ENCODE data around the gene XKR8.
A peak's percentile ranks its signal among the peaks of the same experiment; 100 is the strongest.

XKR8 gene

GRCh38 chr1:27940297-27940696, 19.5 kb upstream of the XKR8 start:
- H2AK5ac ChIP-seq (ENCODE audit: low read length) = peak overlapping the region; percentile 12
- H3K18ac ChIP-seq (ENCODE audit: low read length) = no peak overlapping the region
- no peak overlapping the region for H3K27ac ChIP-seq (ENCODE audit: low read depth, low read length)
- H2BK5ac ChIP-seq (ENCODE audit: low read depth, low read length, poor library complexity) = no peak overlapping the region
- H3K9me3 ChIP-seq (ENCODE audit: insufficient read depth, low read depth, low read length) = no peaks in the 10 kb centered on the region
- no peaks in the 10 kb centered on the region for H3K27me3 ChIP-seq (ENCODE audit: insufficient read depth, low read length)
- H2BK120ac ChIP-seq (ENCODE audit: insufficient read depth, low read length, poor library complexity) = no peak overlapping the region
- peak overlapping the region; percentile 33 for H2AFZ ChIP-seq (ENCODE audit: insufficient read depth, low read length, poor library complexity)
- H4K12ac ChIP-seq (ENCODE audit: low read depth, low read length) = no peak overlapping the region
- DNase-seq = no peak
- H3K23ac ChIP-seq (ENCODE audit: low read length) = no peak overlapping the region
- no peak overlapping the region for H4K8ac ChIP-seq (ENCODE audit: low read depth, low read length)
- no CpG with 5 or more reads among the region's 6 CpGs for WGBS (ENCODE audit: extremely low coverage, insufficient coverage, insufficient read length)
- H3K4me2 ChIP-seq (ENCODE audit: low read length) = no peak overlapping the region
- peaks cover 2% of the 10 kb centered on the region for H3K79me1 ChIP-seq (ENCODE audit: low read length)
- no peak overlapping the region for H3K4me3 ChIP-seq (ENCODE audit: low read depth, low read length)
- H2BK12ac ChIP-seq (ENCODE audit: low read length) = no peak overlapping the region
- H3K79me2 ChIP-seq (ENCODE audit: control insufficient read depth, insufficient read depth, low read length, poor library complexity) = no peaks in the 10 kb centered on the region
- no peak overlapping the region for H3K14ac ChIP-seq (ENCODE audit: low read length)
- H3K4me1 ChIP-seq (ENCODE audit: control insufficient read depth in 1 of 2, insufficient read depth in 2 of 2, low read length in 2 of 2) = peaks cover under 1 to 3% of the 10 kb centered on the region in 2 experiments
- H3K4ac ChIP-seq (ENCODE audit: low read depth, low read length) = no peak overlapping the region
- peaks cover 0 to 2% of the 10 kb centered on the region in 2 experiments for H3K36me3 ChIP-seq (ENCODE audit: control insufficient read depth in 1 of 2, insufficient read depth in 2 of 2, low read length in 2 of 2)
- H3K9ac ChIP-seq (ENCODE audit: low read length) = no peak overlapping the region
- H4K91ac ChIP-seq (ENCODE audit: low read depth, low read length) = no peak overlapping the region

- peak overlapping the region; percentile 38 for H2BK12ac ChIP-seq (ENCODE audit: low read length)
- H3K4me3 ChIP-seq (ENCODE audit: low read depth, low read length) = no peak overlapping the region
- no peak overlapping the region for H2AFZ ChIP-seq (ENCODE audit: insufficient read depth, low read length, poor library complexity)
- peaks cover 0 to 2% of the 10 kb centered on the region in 2 experiments for H3K36me3 ChIP-seq (ENCODE audit: control insufficient read depth in 1 of 2, insufficient read depth in 2 of 2, low read length in 2 of 2)
- H4K8ac ChIP-seq (ENCODE audit: low read depth, low read length) = no peak overlapping the region
- H3K9ac ChIP-seq (ENCODE audit: low read length) = no peak overlapping the region
- no peak overlapping the region for H4K12ac ChIP-seq (ENCODE audit: low read depth, low read length)
- no peak overlapping the region for H2BK5ac ChIP-seq (ENCODE audit: low read depth, low read length, poor library complexity)
- peak overlapping the region; percentile 25 for H3K23ac ChIP-seq (ENCODE audit: low read length)
- no peak overlapping the region for H3K18ac ChIP-seq (ENCODE audit: low read length)
- H3K79me2 ChIP-seq (ENCODE audit: control insufficient read depth, insufficient read depth, low read length, poor library complexity) = no peaks in the 10 kb centered on the region
- H4K91ac ChIP-seq (ENCODE audit: low read depth, low read length) = no peak overlapping the region
- no peak overlapping the region for H3K27ac ChIP-seq (ENCODE audit: low read depth, low read length)
- no peak overlapping the region for H3K4me2 ChIP-seq (ENCODE audit: low read length)
- WGBS (ENCODE audit: extremely low coverage, insufficient coverage, insufficient read length) = no CpG with 5 or more reads among the region's 9 CpGs
- no peaks in the 10 kb centered on the region for H3K27me3 ChIP-seq (ENCODE audit: insufficient read depth, low read length)
- peaks cover 3 to 5% of the 10 kb centered on the region in 2 experiments for H3K4me1 ChIP-seq (ENCODE audit: control insufficient read depth in 1 of 2, insufficient read depth in 2 of 2, low read length in 2 of 2)
- no peak overlapping the region for H3K4ac ChIP-seq (ENCODE audit: low read depth, low read length)
- H2BK120ac ChIP-seq (ENCODE audit: insufficient read depth, low read length, poor library complexity) = no peak overlapping the region
- H3K14ac ChIP-seq (ENCODE audit: low read length) = no peak overlapping the region
- no peak for DNase-seq
- peaks cover 2% of the 10 kb centered on the region for H3K79me1 ChIP-seq (ENCODE audit: low read length)
- no peaks in the 10 kb centered on the region for H3K9me3 ChIP-seq (ENCODE audit: insufficient read depth, low read depth, low read length)
- H2AK5ac ChIP-seq (ENCODE audit: low read length) = no peak overlapping the region
These were observed 18.8 kb upstream of the XKR8 start for GRCh38 chr1:27940870-27941560.

GRCh38 chr1:27941671-27942540, 17.9 kb upstream of the XKR8 start:
- WGBS (ENCODE audit: extremely low coverage, insufficient coverage, insufficient read length) = no CpG with 5 or more reads among the region's 12 CpGs

GRCh38 chr1:27945020-27945419, 14.8 kb upstream of the XKR8 start:
- Histone ChIP-seq H3K79me1 (ENCODE audit: low read length) (peaks cover under 1% of the 10 kb centered on the region), H2BK5ac (ENCODE audit: low read depth, low read length, poor library complexity) (no peak overlapping the region), H2BK12ac (ENCODE audit: low read length) (no peak overlapping the region), H4K8ac (ENCODE audit: low read depth, low read length) (no peak overlapping the region), H3K36me3 (ENCODE audit: control insufficient read depth in 1 of 2, insufficient read depth in 2 of 2, low read length in 2 of 2) (peaks cover 0 to 2% of the 10 kb centered on the region in 2 experiments), H3K23ac (ENCODE audit: low read length) (no peak overlapping the region), H2AK5ac (ENCODE audit: low read length) (no peak overlapping the region), H3K9ac (ENCODE audit: low read length) (no peak overlapping the region), H3K4me3 (ENCODE audit: low read depth, low read length) (no peak overlapping the region), H4K12ac (ENCODE audit: low read depth, low read length) (no peak overlapping the region), H3K18ac (ENCODE audit: low read length) (no peak overlapping the region), H3K27ac (ENCODE audit: low read depth, low read length) (no peak overlapping the region), H3K4ac (ENCODE audit: low read depth, low read length) (no peak overlapping the region), H3K14ac (ENCODE audit: low read length) (no peak overlapping the region), H2BK120ac (ENCODE audit: insufficient read depth, low read length, poor library complexity) (no peak overlapping the region), H3K4me1 (ENCODE audit: control insufficient read depth in 1 of 2, insufficient read depth in 2 of 2, low read length in 2 of 2) (peaks cover 3 to 5% of the 10 kb centered on the region in 2 experiments), H4K91ac (ENCODE audit: low read depth, low read length) (no peak overlapping the region), H3K27me3 (ENCODE audit: insufficient read depth, low read length) (no peaks in the 10 kb centered on the region), H3K4me2 (ENCODE audit: low read length) (no peak overlapping the region), H3K9me3 (ENCODE audit: insufficient read depth, low read depth, low read length) (peaks cover 2% of the 10 kb centered on the region), H2AFZ (ENCODE audit: insufficient read depth, low read length, poor library complexity) (no peak overlapping the region), H3K79me2 (ENCODE audit: control insufficient read depth, insufficient read depth, low read length, poor library complexity) (no peaks in the 10 kb centered on the region)
- no CpG with 5 or more reads among the region's 5 CpGs for WGBS (ENCODE audit: extremely low coverage, insufficient coverage, insufficient read length)
- DNase-seq = no peak

More at GRCh38 chr1:27941671-27942540, 17.9 kb upstream of the XKR8 start:
- H3K23ac ChIP-seq (ENCODE audit: low read length) = no peak overlapping the region
- no peak overlapping the region for H3K4ac ChIP-seq (ENCODE audit: low read depth, low read length)
- no peak overlapping the region for H2AK5ac ChIP-seq (ENCODE audit: low read length)
- H3K9ac ChIP-seq (ENCODE audit: low read length) = no peak overlapping the region
- peaks cover 0 to 2% of the 10 kb centered on the region in 2 experiments for H3K36me3 ChIP-seq (ENCODE audit: control insufficient read depth in 1 of 2, insufficient read depth in 2 of 2, low read length in 2 of 2)
- H3K18ac ChIP-seq (ENCODE audit: low read length) = no peak overlapping the region
- no peak overlapping the region for H2AFZ ChIP-seq (ENCODE audit: insufficient read depth, low read length, poor library complexity)
- H3K27me3 ChIP-seq (ENCODE audit: insufficient read depth, low read length) = no peaks in the 10 kb centered on the region
- no peak overlapping the region for H2BK5ac ChIP-seq (ENCODE audit: low read depth, low read length, poor library complexity)
- no peak overlapping the region for H3K4me2 ChIP-seq (ENCODE audit: low read length)
- no peak overlapping the region for H4K8ac ChIP-seq (ENCODE audit: low read depth, low read length)
- no peak overlapping the region for H2BK12ac ChIP-seq (ENCODE audit: low read length)
- peaks cover 3 to 5% of the 10 kb centered on the region in 2 experiments for H3K4me1 ChIP-seq (ENCODE audit: control insufficient read depth in 1 of 2, insufficient read depth in 2 of 2, low read length in 2 of 2)
- no peak overlapping the region for H3K4me3 ChIP-seq (ENCODE audit: low read depth, low read length)
- no peak for DNase-seq
- no peaks in the 10 kb centered on the region for H3K79me2 ChIP-seq (ENCODE audit: control insufficient read depth, insufficient read depth, low read length, poor library complexity)
- H3K9me3 ChIP-seq (ENCODE audit: insufficient read depth, low read depth, low read length) = no peaks in the 10 kb centered on the region
- H3K79me1 ChIP-seq (ENCODE audit: low read length) = peaks cover 2% of the 10 kb centered on the region
- H3K14ac ChIP-seq (ENCODE audit: low read length) = no peak overlapping the region
- no peak overlapping the region for H3K27ac ChIP-seq (ENCODE audit: low read depth, low read length)
- peak overlapping the region; percentile 24 for H4K91ac ChIP-seq (ENCODE audit: low read depth, low read length)
- no peak overlapping the region for H4K12ac ChIP-seq (ENCODE audit: low read depth, low read length)
- H2BK120ac ChIP-seq (ENCODE audit: insufficient read depth, low read length, poor library complexity) = no peak overlapping the region

All from trophoblast cell (in vitro differentiated cells and primary cell).